Measurements from ENCODE around the gene ASTL.
"Not testable (repeated sequence)": the region's sequence is repeated elsewhere in the genome, so short reads cannot be mapped to it uniquely, and the experiment has no call there.

Gene ASTL

GRCh38 chr2:96089356-96090195 is 48.7 kb downstream of the ASTL start:
- no peaks in the 10 kb centered on the region for H3K9me3 ChIP-seq (ENCODE audit: insufficient read depth, low read depth, low read length)

GRCh38 chr2:96088340-96089335 is 49.7 kb downstream of the ASTL start:
- no peak overlapping the region for H3K9ac ChIP-seq (ENCODE audit: low read depth, low read length)
- no peak overlapping the region for H3K4me3 ChIP-seq (ENCODE audit: low read length)
- H3K4me1 ChIP-seq (ENCODE audit: insufficient read depth, low read length): peaks cover 6% of the 10 kb centered on the region; the same call in 1 of the 2 replicates
- H3K27me3 ChIP-seq (ENCODE audit: insufficient read depth, low read length): no peaks in the 10 kb centered on the region
- no peaks in the 10 kb centered on the region for H3K9me3 ChIP-seq (ENCODE audit: insufficient read depth, low read depth, low read length)
- H3K27ac ChIP-seq (ENCODE audit: low read length): no peak overlapping the region
- no peaks in the 10 kb centered on the region for H3K36me3 ChIP-seq (ENCODE audit: insufficient read depth, low read depth, low read length)

More at GRCh38 chr2:96089356-96090195, 48.7 kb downstream of the ASTL start:
- H3K27me3 ChIP-seq (ENCODE audit: insufficient read depth, low read length): no peaks in the 10 kb centered on the region
- H3K27ac ChIP-seq (ENCODE audit: low read length): no peak overlapping the region
- H3K36me3 ChIP-seq (ENCODE audit: insufficient read depth, low read depth, low read length): no peaks in the 10 kb centered on the region
- peaks cover 6% of the 10 kb centered on the region; the same call in 1 of the 2 replicates for H3K4me1 ChIP-seq (ENCODE audit: insufficient read depth, low read length)
- no peak overlapping the region for H3K9ac ChIP-seq (ENCODE audit: low read depth, low read length)
- H3K4me3 ChIP-seq (ENCODE audit: low read length): no peak overlapping the region

- Histone ChIP-seq H3K36me3 (ENCODE audit: insufficient read depth, low read depth, low read length) (no peaks in the 10 kb centered on the region), H3K4me3 (ENCODE audit: low read length) (no peak overlapping the region), H3K9me3 (ENCODE audit: insufficient read depth, low read depth, low read length) (no peaks in the 10 kb centered on the region), H3K4me1 (ENCODE audit: insufficient read depth, low read length) (peaks cover 4% of the 10 kb centered on the region; the same call in 1 of the 2 replicates), H3K27me3 (ENCODE audit: insufficient read depth, low read length) (no peaks in the 10 kb centered on the region), H3K9ac (ENCODE audit: low read depth, low read length) (no peak overlapping the region), H3K27ac (ENCODE audit: low read length) (no peak overlapping the region)
Observed at GRCh38 chr2:96087130-96087529, 51.2 kb downstream of the ASTL start.

- H3K4me3 ChIP-seq (ENCODE audit: low read length): no peak overlapping the region
- H3K27ac ChIP-seq (ENCODE audit: low read length): no peak overlapping the region
- no peaks in the 10 kb centered on the region for H3K36me3 ChIP-seq (ENCODE audit: insufficient read depth, low read depth, low read length)
- no peak overlapping the region for H3K9ac ChIP-seq (ENCODE audit: low read depth, low read length)
- no peaks in the 10 kb centered on the region for H3K4me1 ChIP-seq (ENCODE audit: insufficient read depth, low read length)
- H3K9me3 ChIP-seq (ENCODE audit: insufficient read depth, low read depth, low read length): no peaks in the 10 kb centered on the region
- H3K27me3 ChIP-seq (ENCODE audit: insufficient read depth, low read length): no peaks in the 10 kb centered on the region
Observed at GRCh38 chr2:96085541-96086355, 52.6 kb downstream of the ASTL start.

- H3K9ac ChIP-seq (ENCODE audit: low read depth, low read length); H3K27me3 ChIP-seq (ENCODE audit: insufficient read depth, low read length); H3K27ac ChIP-seq (ENCODE audit: low read length): not testable (repeated sequence)
Observed at GRCh38 chr2:96084858-96085518, 53.3 kb downstream of the ASTL start.

GRCh38 chr2:96083989-96084857 is 54.1 kb downstream of the ASTL start:
- no peak overlapping the region for H3K4me3 ChIP-seq (ENCODE audit: low read length)
- no peaks in the 10 kb centered on the region for H3K36me3 ChIP-seq (ENCODE audit: insufficient read depth, low read depth, low read length)
- no peak overlapping the region for H3K27ac ChIP-seq (ENCODE audit: low read length)
- H3K9ac ChIP-seq (ENCODE audit: low read depth, low read length): no peak overlapping the region
- no peaks in the 10 kb centered on the region for H3K9me3 ChIP-seq (ENCODE audit: insufficient read depth, low read depth, low read length)
- no peaks in the 10 kb centered on the region for H3K27me3 ChIP-seq (ENCODE audit: insufficient read depth, low read length)
- H3K4me1 ChIP-seq (ENCODE audit: insufficient read depth, low read length): no peaks in the 10 kb centered on the region

More at GRCh38 chr2:96084858-96085518, 53.3 kb downstream of the ASTL start:
- H3K36me3 ChIP-seq (ENCODE audit: insufficient read depth, low read depth, low read length); H3K9me3 ChIP-seq (ENCODE audit: insufficient read depth, low read depth, low read length); H3K4me3 ChIP-seq (ENCODE audit: low read length); H3K4me1 ChIP-seq (ENCODE audit: insufficient read depth, low read length): not testable (repeated sequence)

GRCh38 chr2:96083064-96083939 is 55.0 kb downstream of the ASTL start:
- H3K4me1 ChIP-seq (ENCODE audit: insufficient read depth, low read length): no peaks in the 10 kb centered on the region
- no peaks in the 10 kb centered on the region for H3K36me3 ChIP-seq (ENCODE audit: insufficient read depth, low read depth, low read length)
- no peaks in the 10 kb centered on the region for H3K9me3 ChIP-seq (ENCODE audit: insufficient read depth, low read depth, low read length)
- H3K4me3 ChIP-seq (ENCODE audit: low read length): no peak overlapping the region
- no peak overlapping the region for H3K9ac ChIP-seq (ENCODE audit: low read depth, low read length)
- H3K27me3 ChIP-seq (ENCODE audit: insufficient read depth, low read length): no peaks in the 10 kb centered on the region
- H3K27ac ChIP-seq (ENCODE audit: low read length): no peak overlapping the region

GRCh38 chr2:96082211-96083063 is 55.9 kb downstream of the ASTL start:
- Histone ChIP-seq H3K27ac (ENCODE audit: low read length) (no peak overlapping the region), H3K27me3 (ENCODE audit: insufficient read depth, low read length) (no peaks in the 10 kb centered on the region), H3K9ac (ENCODE audit: low read depth, low read length) (no peak overlapping the region), H3K9me3 (ENCODE audit: insufficient read depth, low read depth, low read length) (no peaks in the 10 kb centered on the region), H3K4me3 (ENCODE audit: low read length) (no peak overlapping the region), H3K4me1 (ENCODE audit: insufficient read depth, low read length) (no peaks in the 10 kb centered on the region), H3K36me3 (ENCODE audit: insufficient read depth, low read depth, low read length) (no peaks in the 10 kb centered on the region)

- Histone ChIP-seq H3K9me3 (ENCODE audit: insufficient read depth, low read depth, low read length) (no peaks in the 10 kb centered on the region), H3K27me3 (ENCODE audit: insufficient read depth, low read length) (no peaks in the 10 kb centered on the region), H3K27ac (ENCODE audit: low read length) (no peak overlapping the region), H3K4me3 (ENCODE audit: low read length) (no peak overlapping the region), H3K4me1 (ENCODE audit: insufficient read depth, low read length) (no peaks in the 10 kb centered on the region), H3K36me3 (ENCODE audit: insufficient read depth, low read depth, low read length) (no peaks in the 10 kb centered on the region), H3K9ac (ENCODE audit: low read depth, low read length) (no peak overlapping the region)
Observed at GRCh38 chr2:96081042-96081441, 57.3 kb downstream of the ASTL start.
